Epithelial cell of prostate (primary cell): Measurements from ENCODE around the gene RBM17.
A peak's percentile ranks its signal among the peaks of the same experiment; 100 is the strongest.
"Not testable (repeated sequence)": the region's sequence is repeated elsewhere in the genome, so short reads cannot be mapped to it uniquely, and the experiment has no call there.

Experiments used
- DNase-seq: peaks from one replicate; pipeline ENCODE4 v3.0.0-alpha.2; 2011; ENCODE audit warnings: low read depth, low spot score
- H3K27ac ChIP-seq: fragments of 450-650 bp; 2 replicates; pipeline ENCODE4 v1.5.1; 2017; ENCODE audit warnings: mild to moderate bottlenecking

RBM17 gene

DNA sequence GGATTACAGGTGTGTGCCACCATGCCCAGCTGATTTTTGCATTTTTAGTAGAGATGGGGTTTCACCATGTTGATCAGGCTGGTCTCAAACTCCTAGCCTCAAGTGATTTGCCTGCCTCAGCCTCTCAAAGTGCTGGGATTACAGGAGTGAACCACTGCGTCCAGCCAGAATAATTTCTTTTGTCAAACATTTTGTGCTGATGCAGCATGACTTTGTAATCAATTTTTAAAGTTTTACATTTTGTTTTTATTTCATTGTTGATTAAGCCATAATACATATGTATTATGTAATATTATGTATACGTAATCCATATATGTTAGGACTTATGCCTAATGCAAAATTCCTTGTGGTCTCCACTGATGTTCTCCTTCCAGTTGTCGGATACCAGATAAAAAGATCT lies 18.8 kb downstream of the RBM17 start:
- H3K27ac ChIP-seq, DNase-seq: not testable (repeated sequence)

DNA sequence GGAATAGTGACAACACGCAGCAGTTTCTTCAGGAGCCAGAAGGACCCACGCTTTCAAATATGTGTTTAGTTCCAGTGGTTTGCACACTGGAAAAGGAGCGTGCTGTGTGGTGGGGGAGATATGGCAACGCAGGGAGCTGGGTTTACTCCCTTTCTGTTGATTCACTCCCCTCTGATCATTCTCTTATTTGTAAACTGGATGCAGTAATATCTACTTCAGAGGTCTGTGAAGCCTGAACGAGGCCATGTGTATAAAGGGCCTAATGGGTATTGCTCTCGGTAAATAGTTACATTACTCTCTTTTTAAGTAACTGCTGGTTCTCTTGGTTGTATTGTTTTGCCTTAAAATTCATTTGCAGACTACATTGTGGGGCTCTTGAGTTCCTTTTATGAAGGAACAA lies 19.2 kb downstream of the RBM17 start:
- no peak overlapping the region for H3K27ac ChIP-seq
- DNase-seq: no peak

DNA sequence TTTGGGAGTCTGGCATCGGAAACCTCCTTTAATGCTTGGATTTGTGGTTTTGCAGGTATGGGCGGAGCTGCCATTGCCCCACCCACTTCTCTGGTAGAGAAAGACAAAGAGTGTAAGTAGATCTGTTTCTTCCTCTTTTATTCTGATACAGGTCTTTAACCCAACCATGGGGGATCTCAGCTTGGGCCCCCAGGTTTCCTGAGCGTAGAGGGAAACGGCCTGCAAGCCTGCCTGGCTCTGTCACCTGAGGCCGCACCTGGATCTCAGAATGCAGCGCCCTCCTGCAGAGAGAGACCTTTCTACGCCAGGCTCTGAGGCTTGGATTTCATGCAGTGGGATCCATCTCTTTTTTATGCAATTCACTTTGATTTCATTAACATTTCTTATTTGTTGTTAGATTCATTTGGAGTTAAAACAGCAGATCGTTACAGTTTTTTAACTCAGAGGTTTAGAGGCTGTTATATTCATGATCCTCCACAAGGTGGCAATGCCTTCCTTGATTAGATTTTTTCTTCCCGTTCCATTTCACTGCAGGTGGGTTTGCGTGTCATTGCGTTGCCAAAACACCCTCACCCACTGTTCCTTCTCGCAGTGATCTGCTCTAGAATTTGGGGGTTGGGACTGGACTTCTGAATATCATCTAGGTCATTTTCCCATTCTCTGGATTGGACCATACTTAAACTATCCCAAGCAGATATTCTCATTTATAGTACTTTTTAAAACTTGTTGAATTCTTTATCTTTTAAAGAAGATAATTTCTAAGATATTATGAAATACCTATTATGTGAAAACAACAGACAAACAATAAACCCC lies 20.0 kb downstream of the RBM17 start:
- DNase-seq: no peak
- H3K27ac ChIP-seq: no peak overlapping the region

DNA sequence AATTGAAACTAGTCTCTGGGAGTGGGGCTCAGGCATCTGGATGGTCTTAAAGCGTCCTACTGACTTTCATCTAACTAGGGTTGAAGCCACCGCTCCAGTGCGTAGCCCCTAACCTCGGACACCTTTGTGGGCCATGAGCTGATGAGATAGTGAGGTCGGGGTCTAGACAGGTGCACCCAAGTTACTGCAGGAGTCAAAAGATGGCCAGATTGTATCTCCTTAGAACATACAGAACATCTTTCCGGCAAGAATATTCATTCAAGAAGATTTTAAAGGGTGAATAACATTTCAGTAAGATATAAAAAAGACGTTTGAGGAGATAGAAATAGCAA lies 20.6 kb downstream of the RBM17 start:
- no peak for DNase-seq
- no peak overlapping the region for H3K27ac ChIP-seq

DNA sequence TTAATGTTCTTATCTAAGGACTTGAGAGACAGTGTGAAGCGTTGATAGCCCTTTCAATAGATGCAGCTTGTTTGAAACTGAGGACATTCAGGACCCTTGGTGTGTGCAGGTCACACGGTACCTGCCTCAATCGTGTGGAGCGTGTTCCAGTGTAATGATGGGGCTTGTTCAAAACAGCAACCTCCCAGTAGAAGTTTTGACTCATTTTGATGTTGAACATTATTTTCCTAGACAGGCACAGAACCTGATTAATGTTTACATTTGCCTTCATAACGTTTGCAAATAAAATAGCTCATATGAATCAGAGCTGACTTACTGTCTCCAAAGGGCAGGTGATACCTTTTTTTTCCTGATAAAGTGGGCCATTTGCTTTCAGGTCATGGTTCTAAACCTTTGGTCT lies 21.3 kb downstream of the RBM17 start:
- no peak overlapping the region for H3K27ac ChIP-seq

DNA sequence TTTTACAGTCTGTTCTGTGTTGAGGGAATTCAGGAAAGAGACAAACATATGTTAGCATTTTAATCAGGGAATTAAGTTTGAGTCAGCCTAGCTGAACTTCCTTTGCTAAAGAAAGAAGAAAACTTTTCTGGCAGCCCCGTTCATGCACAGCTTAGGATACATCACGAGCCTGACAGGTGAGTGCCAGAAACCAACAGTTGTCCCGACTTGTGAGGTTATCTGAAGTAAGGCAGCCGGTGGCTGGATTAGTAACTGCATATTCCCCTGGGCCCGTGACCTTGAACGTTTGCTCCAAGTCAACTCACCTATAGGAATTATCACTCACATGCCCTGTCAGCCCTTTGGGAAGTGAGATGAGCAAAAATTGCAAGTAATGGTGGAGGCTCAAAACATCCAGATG lies 24.1 kb downstream of the RBM17 start:
- no peak for DNase-seq
- no peak overlapping the region for H3K27ac ChIP-seq

More for the DNA sequence above, 21.3 kb downstream of the RBM17 start:
- no peak for DNase-seq

DNA sequence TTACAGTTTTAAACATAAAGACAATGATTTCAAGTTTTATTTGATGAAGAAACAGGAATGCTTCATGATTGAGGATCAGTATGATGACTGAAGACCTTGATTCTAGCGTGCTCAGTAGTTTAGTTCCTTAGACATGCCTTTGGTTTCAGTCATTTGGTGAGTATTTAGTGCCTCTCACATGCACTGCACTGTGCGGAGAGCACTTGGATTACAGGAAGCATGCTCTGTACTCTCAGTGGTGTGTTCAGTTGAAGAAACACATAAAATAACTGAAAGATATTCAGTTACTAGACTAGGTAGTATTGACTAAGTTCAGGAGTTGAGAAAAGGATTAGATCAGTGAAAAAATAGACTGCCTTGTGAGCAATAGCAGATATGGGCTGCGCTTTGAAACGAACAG lies 25.5 kb downstream of the RBM17 start:
- peak overlapping the region; percentile 0 for H3K27ac ChIP-seq
- DNase-seq: no peak

DNA sequence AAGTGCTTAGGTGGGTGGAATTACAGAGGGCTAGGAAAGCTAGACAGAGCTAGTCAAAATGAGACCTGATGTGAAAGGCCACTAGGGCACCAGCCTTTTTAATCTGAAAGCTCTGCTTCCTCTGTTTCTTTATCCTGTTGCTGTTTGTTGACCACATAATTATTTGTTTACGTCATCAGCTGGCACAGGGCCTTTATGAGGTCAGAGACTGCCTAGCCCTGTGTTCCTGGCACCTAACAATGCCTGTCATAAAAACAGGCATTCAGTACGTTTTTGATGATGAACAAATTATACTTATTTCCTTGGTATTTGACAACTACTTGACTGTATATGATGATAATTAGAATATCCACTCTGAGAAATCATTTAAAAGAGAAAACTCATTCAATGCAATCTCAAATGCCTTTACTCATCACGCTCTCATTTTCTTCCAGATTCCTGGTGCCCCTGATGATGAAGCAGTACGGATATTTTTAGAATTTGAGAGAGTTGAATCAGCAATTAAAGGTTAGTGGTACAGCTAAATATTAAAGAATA lies 26.0 kb downstream of the RBM17 start:
- no peak for DNase-seq
- peak overlapping the region; percentile 0 for H3K27ac ChIP-seq

DNA sequence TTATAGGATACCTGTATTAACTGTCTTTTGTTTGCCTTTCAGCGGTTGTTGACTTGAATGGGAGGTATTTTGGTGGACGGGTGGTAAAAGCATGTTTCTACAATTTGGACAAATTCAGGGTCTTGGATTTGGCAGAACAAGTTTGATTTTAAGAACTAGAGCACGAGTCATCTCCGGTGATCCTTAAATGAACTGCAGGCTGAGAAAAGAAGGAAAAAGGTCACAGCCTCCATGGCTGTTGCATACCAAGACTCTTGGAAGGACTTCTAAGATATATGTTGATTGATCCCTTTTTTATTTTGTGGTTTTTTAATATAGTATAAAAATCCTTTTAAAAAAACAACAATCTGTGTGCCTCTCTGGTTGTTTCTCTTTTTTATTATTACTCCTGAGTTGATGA lies 26.6 kb downstream of the RBM17 start:
- peak overlapping the region; percentile 0 for H3K27ac ChIP-seq
- no peak for DNase-seq

DNA sequence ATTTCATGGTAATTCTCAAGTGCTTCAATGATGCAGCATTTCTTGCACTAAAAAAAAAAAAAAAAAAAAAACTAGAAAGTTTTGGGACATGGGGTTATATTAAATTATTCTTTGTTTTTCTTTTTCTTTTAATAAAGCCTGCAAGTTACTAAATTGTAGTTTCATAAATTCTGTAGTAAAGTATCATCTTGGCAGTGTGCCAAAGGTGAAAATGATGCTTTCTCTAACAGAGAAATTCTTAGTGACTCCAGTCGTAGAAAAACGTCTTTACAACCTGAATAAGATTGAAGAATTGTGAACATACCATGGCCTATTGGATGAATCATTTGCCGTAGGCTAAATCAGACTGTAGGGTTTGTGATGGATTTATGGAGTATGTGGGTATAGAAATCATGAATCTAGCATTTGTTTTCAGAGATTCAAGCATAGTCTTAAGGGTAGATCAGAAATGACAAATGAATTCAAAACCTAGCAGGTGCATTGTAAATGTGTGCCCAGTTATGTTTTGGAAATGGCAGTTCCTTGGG lies 27.1 kb downstream of the RBM17 start:
- no peak overlapping the region for H3K27ac ChIP-seq
- DNase-seq: no peak

DNA sequence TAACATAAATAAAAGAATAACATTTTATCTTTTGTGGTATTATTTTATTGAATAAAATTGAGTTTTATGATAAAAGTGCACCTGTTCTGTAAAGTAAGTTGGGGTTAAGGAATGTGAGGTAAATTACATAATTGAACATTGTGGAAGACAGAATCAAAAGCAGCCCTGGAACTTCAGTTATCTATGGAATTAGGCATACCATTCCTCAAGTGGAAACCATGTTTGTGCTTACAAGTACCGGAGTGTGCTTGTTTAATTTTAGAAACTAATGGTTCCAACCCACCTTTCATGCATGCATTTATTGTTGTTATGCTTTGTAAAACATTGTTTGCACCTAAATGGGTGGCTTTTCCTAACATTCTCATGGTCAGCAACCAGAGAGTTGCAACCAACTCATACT lies 28.0 kb downstream of the RBM17 start:
- H3K27ac ChIP-seq: no peak overlapping the region
- DNase-seq: no peak

DNA sequence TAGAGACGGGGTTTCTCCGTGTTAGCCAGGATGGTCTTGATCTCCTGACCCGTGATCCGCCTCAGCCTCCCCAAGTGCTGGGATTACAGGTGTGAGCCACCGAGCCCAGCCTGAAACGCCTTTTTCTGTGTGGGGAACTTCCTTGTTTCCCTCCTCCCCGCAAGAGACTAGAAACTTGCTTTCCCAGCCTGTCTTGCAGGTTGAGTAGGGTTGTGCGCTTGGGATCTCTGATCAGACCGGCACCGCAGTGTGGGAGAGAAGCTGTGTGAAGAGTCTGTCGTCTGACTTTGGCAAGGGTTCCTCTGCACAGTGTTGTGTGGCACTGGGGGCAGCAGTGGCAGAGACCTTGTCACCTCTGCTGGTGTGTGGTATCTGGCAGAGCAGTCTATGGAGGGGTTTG lies 28.9 kb downstream of the RBM17 start:
- no peak overlapping the region for H3K27ac ChIP-seq
- DNase-seq: no peak

DNA sequence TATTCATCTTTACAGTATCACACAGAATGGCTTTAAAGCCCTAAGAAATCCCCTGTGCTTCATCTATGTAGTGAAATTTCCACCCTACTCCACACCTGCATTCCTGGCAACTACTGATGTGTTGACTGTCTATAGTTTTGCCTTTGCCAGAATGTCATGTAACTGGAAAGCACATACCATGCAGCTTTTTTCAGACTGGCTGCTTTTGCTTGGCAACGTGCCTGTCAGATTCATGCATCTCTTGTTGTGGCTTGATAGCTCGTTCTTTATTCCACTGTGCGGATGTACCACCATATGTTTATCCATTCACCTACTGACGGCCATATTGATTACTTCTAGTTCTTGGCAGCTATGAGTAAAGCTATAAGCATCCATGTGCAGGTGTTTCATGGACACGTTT lies 30.6 kb downstream of the RBM17 start:
- no peak overlapping the region for H3K27ac ChIP-seq
- DNase-seq: no peak

DNA sequence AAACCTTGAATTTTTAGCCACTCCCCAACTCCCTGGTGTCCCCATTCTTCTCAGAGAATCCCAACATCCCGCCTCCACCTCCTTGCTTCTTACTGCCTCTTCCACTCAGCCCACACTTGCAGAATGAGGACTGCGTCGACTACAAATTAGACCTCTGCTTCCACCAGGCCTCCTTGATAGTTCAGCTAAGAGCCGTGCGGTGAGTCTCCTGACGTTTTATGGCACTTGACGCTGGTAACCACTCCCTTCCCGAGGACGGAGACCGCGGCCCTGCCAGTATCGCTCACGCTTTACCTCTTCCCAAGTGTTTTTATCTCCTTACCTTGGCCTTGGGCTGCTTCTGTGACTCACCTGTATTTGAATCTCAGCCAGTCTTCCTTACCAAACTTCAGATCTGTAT lies 31.1 kb downstream of the RBM17 start:
- DNase-seq: peak; percentile 73
- no peak overlapping the region for H3K27ac ChIP-seq

DNA sequence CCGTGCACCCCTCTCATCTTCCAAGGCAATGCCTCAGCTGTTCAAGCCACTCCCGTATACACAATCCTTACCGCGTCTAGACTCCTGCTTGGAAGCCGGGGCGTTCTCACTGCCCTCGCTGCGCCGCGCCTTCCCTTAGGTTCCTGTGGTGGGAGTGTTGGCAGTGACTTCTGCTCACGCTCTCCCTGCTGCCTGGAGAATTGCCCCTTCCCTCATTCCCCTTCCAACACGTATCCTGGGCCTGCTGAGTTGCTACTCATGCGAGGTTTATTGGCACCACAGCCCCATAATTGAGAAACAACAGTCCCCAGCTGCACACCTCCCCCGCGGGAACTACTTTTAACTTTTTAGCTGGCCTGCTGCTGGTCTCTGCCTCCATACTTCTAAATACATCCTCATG lies 31.9 kb downstream of the RBM17 start:
- no peak for DNase-seq
- H3K27ac ChIP-seq: no peak overlapping the region

DNA sequence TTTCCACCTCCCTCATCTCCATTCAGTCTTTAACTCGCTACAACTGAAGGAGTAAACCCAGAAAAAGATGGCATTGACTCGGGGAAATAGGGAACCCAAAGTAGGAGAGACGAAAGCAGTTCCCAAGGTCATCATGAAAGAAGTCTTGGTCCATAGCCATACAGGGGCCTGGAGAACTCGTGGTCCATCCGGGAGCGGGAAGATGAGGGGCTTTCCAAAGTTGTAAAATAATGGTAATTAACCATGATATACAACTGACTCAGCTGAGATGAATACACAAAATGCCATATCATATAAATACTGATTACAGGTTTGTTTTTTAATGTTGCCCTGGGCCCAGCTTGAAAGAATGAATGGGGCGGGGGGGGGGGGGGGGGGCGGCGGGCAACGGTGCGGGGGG lies 32.3 kb downstream of the RBM17 start:
- DNase-seq: no peak
- no peak overlapping the region for H3K27ac ChIP-seq

DNA sequence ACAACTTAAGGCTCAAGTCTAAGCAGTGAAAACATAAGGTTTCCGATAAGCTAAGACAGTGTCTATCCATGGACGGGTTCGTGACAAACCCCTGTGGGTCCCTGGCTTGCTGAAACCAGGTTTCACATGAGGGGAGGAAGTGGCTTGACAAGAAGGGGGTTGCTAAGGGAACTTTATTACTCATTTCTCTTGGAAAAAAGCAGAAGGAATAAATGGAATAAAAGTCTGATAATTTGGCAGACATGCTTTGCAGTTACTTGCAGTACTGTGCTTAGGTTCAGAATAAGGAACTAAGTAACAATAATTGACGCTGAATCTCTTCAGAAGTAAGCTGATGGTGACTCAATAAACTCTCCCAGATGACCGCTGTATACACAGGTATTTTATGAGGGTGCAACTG lies 34.7 kb downstream of the RBM17 start:
- DNase-seq: no peak
- no peak overlapping the region for H3K27ac ChIP-seq

DNA sequence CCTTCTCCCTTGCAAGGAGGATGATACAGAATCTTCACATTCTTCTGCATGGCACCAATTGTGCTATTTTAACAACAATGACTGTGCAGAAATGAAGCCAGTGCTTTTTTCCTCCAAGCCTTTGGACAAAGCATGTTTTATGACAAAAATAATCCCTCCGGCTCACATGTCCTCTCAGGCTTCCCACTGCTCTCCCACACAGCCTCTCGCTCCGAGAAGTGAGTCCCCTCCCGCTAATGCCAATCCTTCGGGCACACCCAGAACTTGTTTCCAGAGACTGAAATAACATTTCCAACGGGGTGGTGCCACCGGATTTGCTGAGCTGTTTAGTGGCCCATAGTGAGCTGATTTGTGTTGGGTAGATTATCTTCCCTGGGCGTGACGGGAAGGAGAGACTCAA lies 35.8 kb downstream of the RBM17 start:
- H3K27ac ChIP-seq: no peak overlapping the region
- DNase-seq: no peak

DNA sequence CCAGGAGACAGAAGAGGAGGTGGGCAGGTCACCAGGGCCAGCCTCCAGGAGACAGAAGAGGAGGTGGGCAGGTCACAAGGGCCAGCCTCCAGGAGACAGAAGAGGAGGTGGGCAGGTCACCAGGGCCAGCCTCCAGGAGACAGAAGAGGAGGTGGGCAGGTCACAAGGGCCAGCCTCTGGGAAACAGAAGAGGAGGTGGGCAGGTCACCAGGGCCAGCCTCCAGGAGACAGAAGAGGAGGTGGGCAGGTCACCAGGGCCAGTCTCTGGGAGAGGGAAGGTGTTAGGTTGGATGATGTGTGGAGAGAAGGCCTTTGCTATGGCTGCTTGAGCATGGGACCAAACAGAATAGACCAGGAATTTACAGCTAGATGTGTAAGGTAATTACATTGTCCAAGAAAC lies 38.6 kb downstream of the RBM17 start:
- not testable (repeated sequence) for DNase-seq, H3K27ac ChIP-seq

DNA sequence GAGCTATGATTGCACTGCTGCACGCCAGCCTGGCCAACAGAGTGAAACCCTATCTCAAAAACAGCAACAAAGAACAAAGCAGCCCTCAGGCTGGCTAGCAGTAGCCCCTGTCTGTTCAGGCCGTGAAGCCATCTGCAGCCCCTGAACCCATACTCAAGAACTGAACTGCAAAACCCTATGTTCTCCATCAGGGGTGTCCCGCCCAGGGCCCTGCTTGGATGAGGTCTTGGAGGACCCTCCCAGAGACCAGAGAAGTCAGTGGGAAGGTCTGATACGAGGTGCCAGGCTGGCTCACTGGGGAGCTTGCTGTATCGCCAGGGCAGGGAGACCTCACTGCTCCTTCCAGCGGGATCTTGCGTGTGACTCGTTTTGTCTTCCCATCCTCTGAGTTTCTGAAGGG lies 39.3 kb downstream of the RBM17 start:
- DNase-seq: no peak
- no peak overlapping the region for H3K27ac ChIP-seq

DNA sequence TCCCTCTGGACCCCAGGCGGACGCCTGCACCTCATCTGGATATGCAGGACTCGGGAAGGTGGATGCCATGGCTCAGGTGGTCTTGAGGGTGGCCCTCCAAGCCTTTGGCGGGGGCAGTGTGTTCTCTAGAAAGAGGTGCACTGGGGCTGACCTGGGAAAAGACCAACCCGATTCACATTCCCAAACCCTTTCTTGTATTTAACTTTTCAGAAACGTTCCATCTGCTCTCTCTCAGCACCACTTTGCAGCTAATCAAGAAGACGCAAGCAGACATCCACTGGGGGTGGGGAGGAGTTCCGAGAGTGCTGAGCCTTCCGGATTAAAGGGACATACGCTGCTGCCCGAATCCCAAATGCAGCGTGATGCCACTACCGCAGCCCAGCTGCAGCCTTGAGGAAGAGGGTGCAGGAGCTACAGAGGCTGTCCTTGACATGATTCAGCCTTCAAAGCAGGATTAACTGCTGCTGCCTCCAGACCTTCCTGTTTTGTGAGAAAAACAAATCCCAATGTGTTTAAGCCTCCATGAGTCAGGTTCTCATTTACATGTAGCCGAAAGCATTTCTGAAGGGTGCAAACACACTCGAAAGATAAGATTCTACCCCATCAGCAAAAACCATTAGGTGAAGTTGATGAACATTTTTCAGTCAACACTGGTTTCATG lies 39.9 kb downstream of the RBM17 start:
- DNase-seq: no peak
- H3K27ac ChIP-seq: no peak overlapping the region
